ENCODE results near the gene CFAP107. TPM values are rescaled to one million over a fixed set of nuclear protein-coding genes. Genes with fewer than 3 reads are reported as not detected.
"Not testable (repeated sequence)": the region's sequence is repeated elsewhere in the genome, so short reads cannot be mapped to it uniquely, and the experiment has no call there.

CFAP107 gene
- total RNA-seq, 1 donor from 2014 or later, result not detected

DNA sequence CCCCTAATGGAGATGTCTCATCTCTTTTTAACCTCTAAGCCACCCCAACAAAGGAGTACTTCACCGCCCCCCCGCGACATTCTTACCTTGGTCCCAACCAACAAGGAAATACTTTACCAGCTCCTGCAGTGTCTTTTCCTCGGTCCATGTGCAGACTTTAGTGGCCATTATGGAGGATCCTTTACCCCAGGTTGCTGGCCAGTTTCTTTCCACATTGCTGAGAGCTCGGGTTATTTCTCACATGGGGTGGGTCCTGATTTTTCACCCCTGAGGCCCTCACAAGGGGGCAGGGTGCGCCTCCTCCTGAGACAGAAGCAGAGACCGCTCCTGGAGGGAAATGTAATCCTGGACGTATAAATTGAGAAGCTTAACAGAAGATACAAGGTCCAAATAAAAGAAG, 33.1 kb upstream of the CFAP107 start:
- TF ChIP-seq, protein P1, sequence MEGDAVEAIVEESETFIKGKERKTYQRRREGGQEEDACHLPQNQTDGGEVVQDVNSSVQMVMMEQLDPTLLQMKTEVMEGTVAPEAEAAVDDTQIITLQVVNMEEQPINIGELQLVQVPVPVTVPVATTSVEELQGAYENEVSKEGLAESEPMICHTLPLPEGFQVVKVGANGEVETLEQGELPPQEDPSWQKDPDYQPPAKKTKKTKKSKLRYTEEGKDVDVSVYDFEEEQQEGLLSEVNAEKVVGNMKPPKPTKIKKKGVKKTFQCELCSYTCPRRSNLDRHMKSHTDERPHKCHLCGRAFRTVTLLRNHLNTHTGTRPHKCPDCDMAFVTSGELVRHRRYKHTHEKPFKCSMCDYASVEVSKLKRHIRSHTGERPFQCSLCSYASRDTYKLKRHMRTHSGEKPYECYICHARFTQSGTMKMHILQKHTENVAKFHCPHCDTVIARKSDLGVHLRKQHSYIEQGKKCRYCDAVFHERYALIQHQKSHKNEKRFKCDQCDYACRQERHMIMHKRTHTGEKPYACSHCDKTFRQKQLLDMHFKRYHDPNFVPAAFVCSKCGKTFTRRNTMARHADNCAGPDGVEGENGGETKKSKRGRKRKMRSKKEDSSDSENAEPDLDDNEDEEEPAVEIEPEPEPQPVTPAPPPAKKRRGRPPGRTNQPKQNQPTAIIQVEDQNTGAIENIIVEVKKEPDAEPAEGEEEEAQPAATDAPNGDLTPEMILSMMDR (IDR thresholded peaks at IDR 0.05; ENCODE audit: unreplicated experiment), result no peak
- Mint-ChIP-seq H3K36me3 (no peaks in the 10 kb centered on the region), H3K27ac (no peak overlapping the region), H3K27me3 (ENCODE audit: low read depth) (peaks cover 26% of the 10 kb centered on the region), H3K4me3 (no peak overlapping the region), H3K4me1 (peaks cover 12% of the 10 kb centered on the region), H3K9me3 (no peaks in the 10 kb centered on the region)
- no peak for DNase-seq (ENCODE audit: low spot score in 2 of 2, unreplicated experiment in 2 of 2)

DNA sequence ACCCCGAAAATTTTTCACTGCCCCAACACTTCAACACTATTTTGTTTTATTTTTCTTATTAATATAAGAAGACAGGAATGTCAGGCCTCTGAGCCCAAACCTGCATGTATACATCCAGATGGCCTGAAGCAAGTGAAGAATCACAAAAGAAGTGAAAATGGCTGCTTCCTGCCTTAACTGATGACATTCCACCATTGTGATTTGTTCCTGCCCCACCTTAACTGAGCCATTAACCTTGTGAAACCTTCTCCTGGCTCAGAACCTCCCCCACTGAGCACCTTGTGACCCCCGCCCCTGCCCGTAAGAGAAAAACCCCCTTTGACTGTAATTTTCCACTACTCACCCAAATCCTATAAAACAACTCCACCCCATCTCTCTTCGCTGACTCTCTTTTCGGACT, 32.3 kb upstream of the CFAP107 start:
- H3K9me3 Mint-ChIP-seq; H3K27ac Mint-ChIP-seq; H3K4me3 Mint-ChIP-seq; DNase-seq (ENCODE audit: low spot score in 2 of 2, unreplicated experiment in 2 of 2); H3K36me3 Mint-ChIP-seq: not testable (repeated sequence)
- Mint-ChIP-seq H3K27me3 (ENCODE audit: low read depth) (peaks cover 26% of the 10 kb centered on the region), H3K4me1 (peaks cover 12% of the 10 kb centered on the region)

DNA sequence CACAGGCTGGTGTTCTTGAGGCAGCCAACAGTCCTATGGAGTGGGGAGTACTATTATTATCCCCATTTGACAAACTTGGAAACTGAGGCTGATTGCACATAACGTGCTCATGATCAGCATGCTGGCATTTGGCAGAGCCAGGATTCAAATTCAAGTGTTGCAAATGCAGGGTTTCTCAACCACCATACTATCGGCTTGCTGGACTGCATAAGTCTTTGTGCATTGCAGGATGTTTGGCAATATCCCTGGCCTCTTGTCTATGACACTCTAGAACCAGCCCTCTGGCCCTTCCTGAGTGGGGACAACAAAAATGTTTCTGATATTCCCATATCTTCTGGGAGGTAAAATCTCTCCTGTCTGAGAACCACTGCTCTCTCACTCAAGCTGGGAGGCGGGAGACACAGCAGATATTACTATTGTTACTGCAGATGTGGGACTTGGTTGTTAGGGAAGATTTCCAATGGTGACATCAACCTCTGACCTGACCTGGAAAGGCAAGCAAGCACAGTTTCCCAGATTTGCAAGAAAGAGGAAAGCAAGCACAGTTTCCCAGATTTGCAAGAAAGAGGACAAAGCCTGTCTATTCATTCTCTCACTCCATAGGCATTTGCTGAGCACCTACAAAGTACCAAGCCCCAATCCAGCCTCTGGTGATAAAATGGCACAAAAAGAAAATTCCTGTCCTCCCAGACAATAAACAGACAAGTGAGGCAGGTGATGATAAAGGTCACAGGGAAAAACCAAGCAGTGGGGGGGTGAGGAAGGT, 31.1 kb upstream of the CFAP107 start:
- TF ChIP-seq, protein P1 (IDR thresholded peaks at IDR 0.05; ENCODE audit: unreplicated experiment), result no peak

DNA sequence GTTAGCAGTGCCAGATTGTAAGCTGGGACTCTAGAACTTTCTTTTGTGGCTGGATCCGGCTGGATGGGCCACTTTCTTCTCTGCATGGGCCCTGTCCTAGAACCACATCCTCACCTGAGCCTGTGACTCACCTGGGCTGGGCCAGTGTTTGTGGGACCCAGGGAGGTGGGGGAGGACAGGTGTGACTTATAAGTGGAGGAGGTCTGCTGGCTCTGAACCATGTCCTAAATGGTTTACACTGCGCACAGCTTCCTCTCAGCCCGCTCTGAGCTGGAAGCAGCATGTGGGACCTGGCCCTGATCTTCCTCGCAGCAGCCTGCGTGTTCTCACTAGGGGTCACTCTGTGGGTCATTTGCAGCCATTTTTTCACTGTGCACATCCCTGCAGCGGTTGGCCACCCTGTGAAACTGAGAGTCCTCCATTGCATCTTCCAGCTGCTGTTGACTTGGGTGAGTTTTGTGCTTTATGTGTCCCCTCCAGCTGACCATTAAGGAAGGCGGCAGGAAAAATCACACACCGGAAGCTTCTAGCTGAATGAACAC, 30.0 kb upstream of the CFAP107 start, which contains the start of gene AADACL3:
Gene AADACL3 (plus strand): TSS at position 215 of the 542 bp plus-strand sequence. CDS start 67 bp downstream, at position 282.
- Mint-ChIP-seq H3K36me3 (no peaks in the 10 kb centered on the region), H3K27me3 (ENCODE audit: low read depth) (peaks cover 27% of the 10 kb centered on the region), H3K27ac (no peak within 1 kb of the TSS), H3K9me3 (no peaks in the 10 kb centered on the region), H3K4me1 (peaks cover 12% of the 10 kb centered on the region), H3K4me3 (no peak within 1 kb of the TSS)
- DNase-seq (ENCODE audit: low spot score in 2 of 2, unreplicated experiment in 2 of 2), result no peak
- TF ChIP-seq, protein P1 (IDR thresholded peaks at IDR 0.05; ENCODE audit: unreplicated experiment), result no peak

More for the DNA sequence above, 31.1 kb upstream of the CFAP107 start:
- Mint-ChIP-seq H3K4me3 (no peak overlapping the region), H3K27ac (no peak overlapping the region), H3K27me3 (ENCODE audit: low read depth) (peaks cover 26% of the 10 kb centered on the region), H3K9me3 (no peaks in the 10 kb centered on the region), H3K36me3 (no peaks in the 10 kb centered on the region), H3K4me1 (peaks cover 12% of the 10 kb centered on the region)
- no peak for DNase-seq (ENCODE audit: low spot score in 2 of 2, unreplicated experiment in 2 of 2)

DNA sequence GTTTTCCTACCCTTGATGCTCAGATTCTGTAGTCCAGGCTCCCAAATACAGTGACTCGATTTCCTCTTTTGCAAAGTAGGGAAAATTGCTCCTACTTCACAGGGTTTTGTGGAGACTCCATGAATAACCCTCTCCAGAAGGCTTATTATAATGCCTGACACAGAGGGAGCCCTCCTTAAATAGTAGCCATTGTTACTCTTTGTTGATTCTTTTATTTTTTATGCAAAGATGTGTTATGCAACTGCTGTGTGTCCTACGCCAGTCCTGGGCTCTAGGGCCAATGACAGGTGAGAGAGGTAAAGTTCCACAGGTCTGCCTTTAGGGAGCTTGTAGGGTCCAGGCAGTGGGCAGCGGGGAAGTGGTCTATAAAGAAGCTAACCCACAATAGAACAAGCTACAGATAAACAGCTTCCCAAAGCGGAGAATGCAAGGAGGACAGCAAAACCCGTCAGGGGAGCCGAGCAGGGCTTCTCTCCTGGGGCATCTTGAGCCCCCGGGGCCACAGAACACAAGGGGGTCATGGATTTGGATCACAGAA, 28.6 kb upstream of the CFAP107 start:
- H3K4me1 Mint-ChIP-seq, result peaks cover 6% of the 10 kb centered on the region
- no peak overlapping the region for H3K27ac Mint-ChIP-seq
- peaks cover 28% of the 10 kb centered on the region for H3K27me3 Mint-ChIP-seq (ENCODE audit: low read depth)
- H3K36me3 Mint-ChIP-seq, result no peaks in the 10 kb centered on the region
- no peak for DNase-seq (ENCODE audit: low spot score in 2 of 2, unreplicated experiment in 2 of 2)
- H3K4me3 Mint-ChIP-seq, result no peak overlapping the region
- TF ChIP-seq, protein P1 (IDR thresholded peaks at IDR 0.05; ENCODE audit: unreplicated experiment), result no peak
- no peaks in the 10 kb centered on the region for H3K9me3 Mint-ChIP-seq

DNA sequence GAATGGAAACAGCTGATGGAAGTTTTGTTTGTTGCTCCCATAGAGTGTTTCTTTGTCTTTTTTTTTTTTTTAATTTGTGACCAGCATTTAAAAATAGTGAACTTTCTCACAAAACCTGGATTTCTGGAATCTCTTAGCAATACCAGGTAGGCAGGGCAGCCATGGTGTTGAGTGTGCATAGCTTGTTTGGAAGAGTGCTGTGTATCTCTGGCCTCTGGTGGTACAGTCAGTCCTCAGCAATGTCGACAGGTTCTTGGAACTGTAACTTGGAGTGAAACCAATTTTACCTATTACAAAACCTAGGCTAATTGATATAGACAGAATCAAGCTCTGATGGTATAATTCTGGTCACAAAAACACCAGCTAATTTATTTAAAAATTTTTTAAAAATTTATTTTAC, 23.4 kb upstream of the CFAP107 start:
- DNase-seq (ENCODE audit: low spot score in 2 of 2, unreplicated experiment in 2 of 2), result no peak
- TF ChIP-seq, protein P1 (IDR thresholded peaks at IDR 0.05; ENCODE audit: unreplicated experiment), result no peak

More for the DNA sequence above, 23.4 kb upstream of the CFAP107 start:
- no peaks in the 10 kb centered on the region for H3K4me1 Mint-ChIP-seq
- H3K27ac Mint-ChIP-seq, result no peak overlapping the region
- H3K27me3 Mint-ChIP-seq (ENCODE audit: low read depth), result peaks cover 30% of the 10 kb centered on the region
- peaks cover 3% of the 10 kb centered on the region for H3K9me3 Mint-ChIP-seq
- H3K36me3 Mint-ChIP-seq, result no peaks in the 10 kb centered on the region
- H3K4me3 Mint-ChIP-seq, result no peak overlapping the region
